ENCODE measurements around the gene NADK. TPM values are rescaled to one million over a fixed set of nuclear protein-coding genes. Genes with fewer than 3 reads are reported as not detected.

The NADK gene
- polyA plus RNA-seq, 1 donor (not counting 4 experiments of a cell fraction or from before 2014, with no cell fraction given) = 54.8 TPM

DNA sequence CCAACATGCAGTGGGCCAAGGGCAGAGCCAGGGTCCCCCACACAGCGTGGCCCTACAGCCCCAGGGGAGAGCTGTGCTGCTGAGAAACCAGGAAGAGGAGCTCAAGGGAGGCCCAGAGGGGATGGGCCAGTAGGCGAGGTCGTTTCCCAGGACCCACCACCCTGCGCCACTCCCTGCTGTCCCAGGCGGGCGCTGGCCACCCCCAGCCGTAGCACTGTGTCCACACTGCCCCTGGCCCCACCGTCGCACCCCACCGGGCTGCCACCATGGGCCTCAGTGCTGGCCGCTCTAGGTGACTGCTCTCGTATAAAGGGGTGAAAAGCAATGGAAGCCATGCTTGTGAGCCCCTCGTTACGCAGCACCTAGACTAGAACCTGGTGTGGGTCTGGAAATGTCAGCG is 22.4 kb downstream of the NADK start:
- no peaks in the 10 kb centered on the region for H3K27me3 ChIP-seq (ENCODE audit: control insufficient read depth, extremely low read depth, insufficient read depth, low read length)
- no peaks in the 10 kb centered on the region for H3K9me1 ChIP-seq (ENCODE audit: control insufficient read depth, extremely low read depth, insufficient read depth, low read length)
- no peak for FAIRE-seq
- H3K36me3 ChIP-seq (ENCODE audit: control insufficient read depth in 2 of 2, extremely low read depth in 1 of 2, insufficient read depth in 2 of 2, low read length in 2 of 2) = peaks cover 28 to 45% of the 10 kb centered on the region in 2 experiments
- peaks cover 26% of the 10 kb centered on the region for H3K79me2 ChIP-seq (ENCODE audit: control insufficient read depth, insufficient read depth, low read length)
- H3K9ac ChIP-seq (ENCODE audit: control insufficient read depth, extremely low read depth, insufficient read depth, low read length) = no peak overlapping the region
- H4K20me1 ChIP-seq (ENCODE audit: control insufficient read depth, extremely low read depth, insufficient read depth, low read length) = no peaks in the 10 kb centered on the region
- H3K4me2 ChIP-seq (ENCODE audit: control insufficient read depth, extremely low read depth, insufficient read depth, low read depth, low read length) = no peak overlapping the region
- no peak overlapping the region for H3K27ac ChIP-seq (ENCODE audit: control insufficient read depth, insufficient read depth, low read length)
- H3K4me1 ChIP-seq (ENCODE audit: control insufficient read depth, extremely low read depth, insufficient read depth, low read length) = peaks cover 8% of the 10 kb centered on the region
- H3K9me3 ChIP-seq (ENCODE audit: control insufficient read depth, low read depth, low read length) = no peaks in the 10 kb centered on the region
- H2AFZ ChIP-seq (ENCODE audit: control insufficient read depth, low read length) = no peak overlapping the region
- TF ChIP-seq, protein P1, sequence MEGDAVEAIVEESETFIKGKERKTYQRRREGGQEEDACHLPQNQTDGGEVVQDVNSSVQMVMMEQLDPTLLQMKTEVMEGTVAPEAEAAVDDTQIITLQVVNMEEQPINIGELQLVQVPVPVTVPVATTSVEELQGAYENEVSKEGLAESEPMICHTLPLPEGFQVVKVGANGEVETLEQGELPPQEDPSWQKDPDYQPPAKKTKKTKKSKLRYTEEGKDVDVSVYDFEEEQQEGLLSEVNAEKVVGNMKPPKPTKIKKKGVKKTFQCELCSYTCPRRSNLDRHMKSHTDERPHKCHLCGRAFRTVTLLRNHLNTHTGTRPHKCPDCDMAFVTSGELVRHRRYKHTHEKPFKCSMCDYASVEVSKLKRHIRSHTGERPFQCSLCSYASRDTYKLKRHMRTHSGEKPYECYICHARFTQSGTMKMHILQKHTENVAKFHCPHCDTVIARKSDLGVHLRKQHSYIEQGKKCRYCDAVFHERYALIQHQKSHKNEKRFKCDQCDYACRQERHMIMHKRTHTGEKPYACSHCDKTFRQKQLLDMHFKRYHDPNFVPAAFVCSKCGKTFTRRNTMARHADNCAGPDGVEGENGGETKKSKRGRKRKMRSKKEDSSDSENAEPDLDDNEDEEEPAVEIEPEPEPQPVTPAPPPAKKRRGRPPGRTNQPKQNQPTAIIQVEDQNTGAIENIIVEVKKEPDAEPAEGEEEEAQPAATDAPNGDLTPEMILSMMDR (optimal IDR thresholded peaks at IDR 0.05 in 1 of 3, IDR thresholded peaks at IDR 0.05 in 1 of 3, conservative IDR thresholded peaks at IDR 0.05 in 1 of 3; ENCODE audit: extremely low read depth in 1 of 3, insufficient read depth in 2 of 3, low read length in 3 of 3) = no peak
- TF ChIP-seq EZH2 (IDR thresholded peaks at IDR 0.05; ENCODE audit: low read length) = no peak
- no peak for DNase-seq (ENCODE audit: low read depth, low spot score)
- H3K4me3 ChIP-seq (ENCODE audit: control insufficient read depth in 2 of 3, extremely low read depth in 1 of 3, insufficient read depth in 2 of 3, low read depth in 1 of 3, low read length in 3 of 3) = no peak overlapping the region
- dilution Hi-C loops (cut with MboI; ENCODE audit: extremely low pct_ligation_motif_present, low sequenced_read_pairs) = no loop called here

GRCh38 chr1:1755426-1755825 is 22.8 kb downstream of the NADK start:
- Histone ChIP-seq H3K27me3 (ENCODE audit: control insufficient read depth, extremely low read depth, insufficient read depth, low read length) (no peaks in the 10 kb centered on the region), H3K9me1 (ENCODE audit: control insufficient read depth, extremely low read depth, insufficient read depth, low read length) (no peaks in the 10 kb centered on the region), H3K9me3 (ENCODE audit: control insufficient read depth, low read depth, low read length) (no peaks in the 10 kb centered on the region), H3K4me3 (ENCODE audit: control insufficient read depth in 2 of 3, extremely low read depth in 1 of 3, insufficient read depth in 2 of 3, low read depth in 1 of 3, low read length in 3 of 3) (no peak overlapping the region), H2AFZ (ENCODE audit: control insufficient read depth, low read length) (no peak overlapping the region), H3K9ac (ENCODE audit: control insufficient read depth, extremely low read depth, insufficient read depth, low read length) (no peak overlapping the region), H3K4me1 (ENCODE audit: control insufficient read depth, extremely low read depth, insufficient read depth, low read length) (peaks cover 8% of the 10 kb centered on the region), H4K20me1 (ENCODE audit: control insufficient read depth, extremely low read depth, insufficient read depth, low read length) (no peaks in the 10 kb centered on the region), H3K27ac (ENCODE audit: control insufficient read depth, insufficient read depth, low read length) (no peak overlapping the region), H3K36me3 (ENCODE audit: control insufficient read depth in 2 of 2, extremely low read depth in 1 of 2, insufficient read depth in 2 of 2, low read length in 2 of 2) (peaks cover 28 to 43% of the 10 kb centered on the region in 2 experiments), H3K4me2 (ENCODE audit: control insufficient read depth, extremely low read depth, insufficient read depth, low read depth, low read length) (no peak overlapping the region), H3K79me2 (ENCODE audit: control insufficient read depth, insufficient read depth, low read length) (peaks cover 26% of the 10 kb centered on the region)
- dilution Hi-C loops (cut with MboI; ENCODE audit: extremely low pct_ligation_motif_present, low sequenced_read_pairs) = no loop called here
- TF ChIP-seq EZH2 (IDR thresholded peaks at IDR 0.05; ENCODE audit: low read length) = no peak
- TF ChIP-seq, protein P1 (optimal IDR thresholded peaks at IDR 0.05 in 1 of 3, IDR thresholded peaks at IDR 0.05 in 1 of 3, conservative IDR thresholded peaks at IDR 0.05 in 1 of 3; ENCODE audit: extremely low read depth in 1 of 3, insufficient read depth in 2 of 3, low read length in 3 of 3) = no peak
- no peak for FAIRE-seq
- no peak for DNase-seq (ENCODE audit: low read depth, low spot score)
